ENCODE results near the gene AHSG.
"Not testable (repeated sequence)": the region's sequence is repeated elsewhere in the genome, so short reads cannot be mapped to it uniquely, and the experiment has no call there.

AHSG gene, protein sequence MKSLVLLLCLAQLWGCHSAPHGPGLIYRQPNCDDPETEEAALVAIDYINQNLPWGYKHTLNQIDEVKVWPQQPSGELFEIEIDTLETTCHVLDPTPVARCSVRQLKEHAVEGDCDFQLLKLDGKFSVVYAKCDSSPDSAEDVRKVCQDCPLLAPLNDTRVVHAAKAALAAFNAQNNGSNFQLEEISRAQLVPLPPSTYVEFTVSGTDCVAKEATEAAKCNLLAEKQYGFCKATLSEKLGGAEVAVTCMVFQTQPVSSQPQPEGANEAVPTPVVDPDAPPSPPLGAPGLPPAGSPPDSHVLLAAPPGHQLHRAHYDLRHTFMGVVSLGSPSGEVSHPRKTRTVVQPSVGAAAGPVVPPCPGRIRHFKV

DNA sequence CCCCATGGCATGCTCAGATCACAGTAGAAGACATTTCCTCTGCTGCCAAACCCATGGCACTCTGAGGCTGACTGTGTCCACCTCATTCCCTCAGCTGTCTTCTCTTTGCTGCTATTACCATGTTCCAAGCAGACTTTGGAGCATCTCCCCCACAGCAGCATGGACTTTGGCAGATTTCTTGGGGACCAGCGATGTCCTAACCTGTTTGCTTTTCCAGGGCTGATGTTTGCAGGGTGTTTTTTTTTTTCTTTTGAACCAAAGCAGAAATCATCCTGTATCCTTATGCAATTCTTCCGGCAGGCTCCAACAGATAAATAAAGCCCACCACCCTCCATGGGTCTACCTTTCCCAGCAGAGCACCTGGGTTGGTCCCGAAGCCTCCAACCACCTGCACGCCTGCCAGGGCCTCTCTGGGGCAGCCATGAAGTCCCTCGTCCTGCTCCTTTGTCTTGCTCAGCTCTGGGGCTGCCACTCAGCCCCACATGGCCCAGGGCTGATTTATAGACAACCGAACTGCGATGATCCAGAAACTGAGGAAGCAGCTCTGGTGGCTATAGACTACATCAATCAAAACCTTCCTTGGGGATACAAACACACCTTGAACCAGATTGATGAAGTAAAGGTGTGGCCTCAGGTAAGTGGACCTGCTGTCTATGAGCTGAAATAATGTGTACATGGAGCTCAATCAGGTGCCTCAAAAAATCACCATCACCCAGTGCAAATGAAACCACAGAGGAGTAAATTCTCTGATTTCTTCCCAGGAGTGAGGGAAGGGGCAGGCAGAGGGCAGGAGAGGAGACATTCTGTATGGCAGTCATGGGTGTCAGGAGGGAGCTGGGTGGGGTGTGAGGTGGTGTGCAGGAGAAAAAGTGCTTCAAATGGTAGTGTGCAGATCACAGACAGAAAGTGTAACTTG lies at the start of gene AHSG:
Gene AHSG (plus strand): TSS at position 340 of the 916 bp plus-strand sequence. CDS start 82 bp downstream, at position 422.
- TF ChIP-seq CTCF (IDR thresholded peaks at IDR 0.05; ENCODE audit: insufficient read depth, low read depth, low read length, missing control alignments), result no peak
- no peak within 1 kb of the TSS for H3K4me3 ChIP-seq (ENCODE audit: low read length)
- no peak for DNase-seq (ENCODE audit: low read depth)

GRCh38 chr3:186564586-186564985 lies 48.3 kb upstream of the AHSG start:
- TF ChIP-seq CTCF (IDR thresholded peaks at IDR 0.05; ENCODE audit: insufficient read depth, low read depth, low read length, missing control alignments), result no peak
- DNase-seq (ENCODE audit: low read depth), result no peak

DNA sequence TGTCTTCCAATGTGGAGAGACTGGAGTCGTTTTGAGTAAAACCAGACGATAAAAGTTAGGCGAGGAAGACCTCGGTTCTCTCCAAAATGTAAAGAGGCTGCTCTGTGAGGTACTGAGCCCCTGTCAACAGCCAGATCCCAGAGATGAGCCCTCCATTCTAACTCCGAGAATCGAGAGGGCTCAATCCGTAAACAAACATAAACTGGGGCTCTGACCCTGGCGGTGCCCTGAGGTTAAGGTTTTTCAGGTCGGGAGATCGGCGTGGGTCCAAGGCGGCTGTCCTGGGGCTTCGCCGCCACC lies 46.1 kb upstream of the AHSG start:
- no peak for DNase-seq (ENCODE audit: low read depth)
- TF ChIP-seq CTCF (IDR thresholded peaks at IDR 0.05; ENCODE audit: insufficient read depth, low read depth, low read length, missing control alignments), result no peak
- peak overlapping the region; percentile 98 for H3K4me3 ChIP-seq (ENCODE audit: low read length)

More at GRCh38 chr3:186564586-186564985, 48.3 kb upstream of the AHSG start:
- no peak overlapping the region for H3K4me3 ChIP-seq (ENCODE audit: low read length)

DNA sequence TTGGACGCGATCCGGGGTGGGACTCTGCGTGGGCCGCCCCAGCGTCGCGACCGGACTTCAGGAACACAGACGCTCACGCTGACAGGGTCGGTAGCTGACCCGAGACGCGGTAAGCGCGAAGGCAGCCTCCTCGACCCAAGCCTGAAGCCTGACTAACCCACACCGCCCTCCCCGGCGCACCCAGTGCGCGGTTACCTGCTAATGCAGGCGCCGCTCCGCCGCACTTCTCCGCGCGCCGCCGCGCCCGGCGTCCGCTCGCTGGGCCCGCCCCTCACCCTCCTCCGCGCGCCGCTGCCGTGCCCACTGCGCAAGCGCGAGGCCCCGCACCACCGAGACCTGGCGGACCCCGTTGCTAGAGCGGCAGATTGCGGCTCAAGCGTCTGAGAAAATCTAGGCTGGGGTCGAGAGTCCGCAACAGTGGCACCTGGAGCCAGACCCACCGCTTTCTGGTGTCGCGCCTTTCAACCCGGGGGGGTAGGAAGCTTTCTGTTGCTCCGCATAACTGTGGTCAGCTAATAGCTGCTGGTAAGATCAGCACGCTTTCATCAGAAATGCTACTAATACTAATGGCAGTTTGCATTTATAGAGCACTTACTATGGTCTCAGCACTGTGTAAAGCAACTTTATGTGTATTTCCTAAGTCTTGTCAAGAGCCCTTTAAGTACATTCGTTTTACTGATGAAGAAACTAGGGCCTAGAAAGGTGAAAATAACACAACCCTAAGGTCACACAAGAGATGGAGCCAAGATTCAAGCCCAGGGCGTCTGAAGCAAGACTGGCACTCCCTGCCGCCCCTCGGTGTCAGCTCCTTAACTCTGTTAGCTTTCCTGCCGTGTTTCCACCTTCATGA lies 45.6 kb upstream of the AHSG start, which contains the start of gene TBCCD1:
Gene TBCCD1 (minus strand): TSS at position 268 of the 850 bp plus-strand sequence. CDS start 3,010 bp downstream, outside the sequence.
- peak; percentile 93 for DNase-seq (ENCODE audit: low read depth)
- H3K4me3 ChIP-seq (ENCODE audit: low read length), result peak within 1 kb of the TSS; percentile 98
- TF ChIP-seq CTCF (IDR thresholded peaks at IDR 0.05; ENCODE audit: insufficient read depth, low read depth, low read length, missing control alignments), result no peak

- not testable (repeated sequence) for DNase-seq (ENCODE audit: low read depth); H3K4me3 ChIP-seq (ENCODE audit: low read length)
Observed at GRCh38 chr3:186569361-186569760, 43.5 kb upstream of the AHSG start.

DNA sequence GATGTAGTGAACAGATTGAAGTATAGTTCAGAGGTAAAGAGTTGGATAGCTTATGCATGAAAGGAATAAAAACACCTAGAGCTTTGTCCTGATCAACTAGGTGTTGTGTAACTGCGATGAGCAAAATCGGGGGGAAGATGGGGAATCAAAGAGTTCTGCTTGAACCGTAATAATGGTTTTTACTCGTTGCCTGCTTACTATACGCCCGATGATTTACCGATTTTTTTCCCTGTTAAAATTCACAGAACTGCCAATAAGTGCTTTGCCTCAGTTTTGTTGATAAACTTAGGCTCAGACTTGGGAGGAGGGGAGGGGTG lies 43.1 kb upstream of the AHSG start:
- no peak for DNase-seq (ENCODE audit: low read depth)
- no peak for TF ChIP-seq CTCF (IDR thresholded peaks at IDR 0.05; ENCODE audit: insufficient read depth, low read depth, low read length, missing control alignments)
- H3K4me3 ChIP-seq (ENCODE audit: low read length), result peak overlapping the region; percentile 83

Measured in epithelial cell of esophagus (primary cell).